GM18520 (cell line): ENCODE results near the gene ELFN2.

Experiments used
- ATAC-seq: cut with Tn5 transposase; IDR thresholded peaks from one replicate; pipeline ENCODE4 v1.9.1; 2021; ENCODE audit not compliant: unreplicated experiment

The ELFN2 gene

DNA sequence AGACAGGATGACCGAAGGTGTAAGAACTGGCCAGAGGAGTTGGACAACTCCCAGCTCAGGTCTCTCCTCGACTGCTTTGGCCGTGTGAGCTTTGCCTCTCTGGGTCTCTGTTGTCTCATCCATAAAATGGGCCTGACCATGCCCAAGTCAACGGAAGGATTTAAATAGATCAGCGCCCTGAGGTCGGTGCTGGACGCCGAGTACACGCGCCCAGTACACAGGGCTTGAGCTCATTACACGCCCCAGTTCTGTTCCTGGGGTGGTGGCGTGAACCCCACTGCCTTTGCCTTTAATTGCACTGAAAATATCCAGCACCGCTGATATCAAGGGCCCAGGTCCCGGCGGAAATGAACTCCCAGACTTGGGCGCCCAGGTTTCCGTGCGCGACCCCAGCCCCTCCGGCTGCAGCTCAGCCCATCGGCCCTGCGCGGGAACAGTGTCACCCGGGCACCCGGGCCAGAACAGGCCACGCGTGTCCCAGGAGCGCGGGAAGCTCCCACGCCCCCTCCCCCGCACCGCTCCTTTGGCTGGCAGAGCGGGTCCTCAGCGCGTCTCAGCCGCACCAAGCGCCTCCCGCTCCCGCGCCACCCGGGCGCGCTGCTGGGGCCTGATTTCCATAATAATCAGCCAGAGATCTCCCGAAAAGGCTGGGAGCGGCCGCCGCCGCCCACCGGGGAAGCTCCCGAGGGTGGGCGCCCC is 102.8 kb downstream of the ELFN2 start:
- ATAC-seq = no peak

DNA sequence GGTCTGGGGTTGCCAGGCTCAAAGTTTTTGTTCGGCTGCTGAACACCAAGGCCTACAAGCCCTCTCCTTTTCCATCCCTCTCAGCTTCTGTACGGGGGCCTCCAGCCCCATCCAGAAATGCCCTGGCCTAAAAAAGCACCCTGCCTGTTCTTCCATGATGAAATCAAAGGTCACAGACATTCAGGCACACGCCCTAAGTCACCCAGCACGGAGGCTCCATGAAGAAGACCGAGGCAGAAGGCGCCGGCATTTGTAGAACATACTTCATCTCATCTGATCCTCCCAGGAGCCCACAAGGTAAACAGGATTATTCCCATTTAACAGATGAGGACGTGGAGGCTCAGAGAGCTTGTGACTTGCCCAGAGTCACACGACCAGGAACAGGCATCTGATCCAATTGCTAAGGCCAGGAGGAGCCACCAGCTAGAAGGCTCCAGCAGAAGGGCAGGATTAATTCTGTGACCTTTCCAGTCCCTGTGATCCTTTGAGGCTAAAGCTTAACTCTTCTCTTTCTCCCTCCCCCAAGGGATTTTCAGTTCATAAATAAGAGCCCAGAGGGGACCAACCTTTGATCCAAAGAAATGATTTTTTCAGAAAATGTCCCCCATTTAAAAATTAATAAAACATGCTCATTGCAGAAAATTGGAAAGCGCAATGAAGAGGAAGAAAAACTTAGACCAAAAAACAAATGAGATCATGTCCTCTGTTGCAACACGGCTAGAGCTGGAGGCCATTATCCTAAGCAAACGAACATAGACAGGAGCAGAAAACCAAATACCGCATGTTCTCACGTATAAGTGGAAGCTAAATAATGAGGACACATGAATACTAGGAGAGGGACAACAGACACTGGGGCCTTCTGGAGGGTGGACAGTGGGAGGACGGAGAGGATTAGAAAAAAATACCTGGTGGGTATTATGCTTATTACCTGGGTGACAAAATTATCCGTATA is 106.3 kb downstream of the ELFN2 start:
- ATAC-seq = no peak

DNA sequence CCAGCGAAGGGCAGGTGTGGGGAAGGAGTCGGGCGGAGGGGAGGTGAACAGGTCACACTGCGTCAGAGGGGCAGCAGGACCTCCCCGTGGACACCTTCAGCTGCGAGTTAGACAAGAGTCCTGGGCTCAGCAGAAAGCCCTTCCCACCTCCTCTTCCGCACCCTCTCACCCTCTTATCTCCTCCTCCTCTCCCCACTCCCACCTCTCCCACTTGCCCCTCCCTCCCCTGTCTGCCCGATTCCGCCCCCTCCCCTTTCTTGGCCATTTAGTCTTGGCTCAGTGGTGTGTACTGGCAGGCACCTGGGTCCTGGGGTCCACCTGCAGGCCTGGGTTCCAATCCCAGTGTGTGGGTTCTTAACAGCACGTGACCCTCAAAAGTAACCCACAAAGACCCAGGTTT is 107.8 kb downstream of the ELFN2 start:
- no peak for ATAC-seq

GRCh38 chr22:37318364-37319109 is 108.7 kb downstream of the ELFN2 start:
- ATAC-seq = no peak
